Astrocyte of the spinal cord (primary cell): Measurements from ENCODE around the gene KCNK16.

Experiments used
- DNase-seq: peaks from one replicate; pipeline ENCODE4 v3.0.0; 2011; ENCODE audit warnings: low read depth, low spot score
- H3K4me3 ChIP-seq: 2 replicates; pipeline ENCODE4 v1.5.1; 2011; ENCODE audit warnings: low read depth, mild to moderate bottlenecking, low read length, moderate library complexity
- CTCF ChIP-seq: IDR thresholded peaks from 2 replicates; pipeline ENCODE4 v1.5.1; 2012; ENCODE audit warnings: low read depth, mild to moderate bottlenecking, low read length, inconsistent platforms
- in situ Hi-C: cut with HindIII; loops from 2 replicates; pipeline ENCODE4 v1.10.0; 2017; ENCODE audit warnings: low sequenced_read_pairs

Gene KCNK16

GRCh38 chr6:39363280-39363679 is 40.8 kb upstream of the KCNK16 start:
- in situ Hi-C loops, result no loop called here
- TF ChIP-seq CTCF, result no peak
- H3K4me3 ChIP-seq, result no peak overlapping the region
- DNase-seq, result no peak

- in situ Hi-C loops, result no loop called here
- TF ChIP-seq CTCF, result peak; percentile 34
- no peak overlapping the region for H3K4me3 ChIP-seq
- DNase-seq, result no peak
Measured at GRCh38 chr6:39362487-39362865, 40.0 kb upstream of the KCNK16 start.

- TF ChIP-seq CTCF, result peak; percentile 87
- peak; percentile 61 for DNase-seq
Measured at GRCh38 chr6:39361657-39362486, 39.4 kb upstream of the KCNK16 start.

GRCh38 chr6:39360378-39360777 is 37.9 kb upstream of the KCNK16 start:
- no peak overlapping the region for H3K4me3 ChIP-seq
- no peak for TF ChIP-seq CTCF
- in situ Hi-C loops, result no loop called here
- no peak for DNase-seq

More at GRCh38 chr6:39361657-39362486, 39.4 kb upstream of the KCNK16 start:
- no peak overlapping the region for H3K4me3 ChIP-seq
- in situ Hi-C loops, result no loop called here

- TF ChIP-seq CTCF, result no peak
- in situ Hi-C loops, result no loop called here
- H3K4me3 ChIP-seq, result no peak overlapping the region
- peak; percentile 53 for DNase-seq
Measured at GRCh38 chr6:39357998-39358686, 35.6 kb upstream of the KCNK16 start.

GRCh38 chr6:39353698-39354315 is 31.3 kb upstream of the KCNK16 start:
- DNase-seq, result no peak
- TF ChIP-seq CTCF, result no peak
- H3K4me3 ChIP-seq, result no peak overlapping the region
- in situ Hi-C loops, result no loop called here
